ENCODE data around the gene CCR6.

DNA sequence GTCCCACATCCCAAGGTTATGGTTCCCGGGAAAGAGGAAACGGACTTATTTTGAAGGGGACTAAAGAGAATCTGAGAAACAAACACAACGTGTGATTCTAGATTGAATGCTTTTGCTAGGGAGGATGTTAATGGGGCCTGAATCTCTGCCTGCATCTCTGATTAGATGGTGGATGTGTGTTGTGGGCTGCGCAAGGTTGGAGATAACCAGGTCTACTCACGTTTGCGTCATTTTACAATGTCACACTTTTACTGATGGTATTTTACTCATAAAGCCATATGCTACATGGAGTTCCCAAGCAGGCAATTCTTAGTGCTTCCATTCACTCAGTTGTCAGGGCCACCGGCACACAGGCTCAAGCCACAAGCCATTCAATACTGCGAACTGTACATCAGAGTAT is 23.2 kb upstream of the CCR6 start:
- TF ChIP-seq, protein P1, sequence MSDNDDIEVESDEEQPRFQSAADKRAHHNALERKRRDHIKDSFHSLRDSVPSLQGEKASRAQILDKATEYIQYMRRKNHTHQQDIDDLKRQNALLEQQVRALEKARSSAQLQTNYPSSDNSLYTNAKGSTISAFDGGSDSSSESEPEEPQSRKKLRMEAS (IDR thresholded peaks at IDR 0.05) = no peak
- TF ChIP-seq PTBP1 (IDR thresholded peaks at IDR 0.05; ENCODE audit: low read depth, low read length, poor library complexity, severe bottlenecking) = no peak
- no peak for TF ChIP-seq SAFB2 (CRISPR knock-in tag; IDR thresholded peaks at IDR 0.05; ENCODE audit: borderline replicate concordance, low read depth)
- TF ChIP-seq MYNN (CRISPR knock-in tag; IDR thresholded peaks at IDR 0.05; ENCODE audit: low read depth) = no peak
- TF ChIP-seq KIAA2018 (CRISPR knock-in tag; IDR thresholded peaks at IDR 0.05; ENCODE audit: borderline replicate concordance) = no peak
- TF ChIP-seq PHF8 (CRISPR knock-in tag; IDR thresholded peaks at IDR 0.05) = no peak

Measured in HepG2 (cell line).